Psoas muscle (tissue), 8 donors: ENCODE data around the gene DOCK3. TPM values are rescaled to one million over a fixed set of nuclear protein-coding genes. Genes with fewer than 3 reads are reported as not detected.

Experiments used
- ATAC-seq, 4 donors: fragments of 200-7000 bp; cut with Tn5 transposase; one replicate each; pipeline ENCODE4 v1.9.1; 2020; ENCODE audit warnings: moderate library complexity in 3 of 4, mild to moderate bottlenecking in 2 of 4
- DNase-seq, 2 donors: peaks; one replicate each; pipeline ENCODE4 v3.0.0-alpha.2; 2020
- H3K27ac ChIP-seq: fragments of 200-600 bp; one replicate; pipeline ENCODE4 v1.8.0; 2022
- H3K27me3 ChIP-seq, 3 donors: fragments of 200-600 bp in 1 of 3; one replicate each; pipeline versions ENCODE4 v1.6.1 to v1.8.0; 2013 to 2022; ENCODE audit warnings: low read length in 2 of 3, mild to moderate bottlenecking in 2 of 3, moderate library complexity in 1 of 3; ENCODE audit not compliant: insufficient read depth in 3 of 3
- H3K36me3 ChIP-seq, 2 donors: fragments of 200-600 bp in 1 of 2; one replicate each; pipeline versions ENCODE4 v1.6.1 to v1.8.0; 2013 to 2022; ENCODE audit warnings: low read depth in 1 of 2, mild to moderate bottlenecking in 1 of 2, moderate library complexity in 1 of 2; ENCODE audit not compliant: insufficient read depth in 1 of 2
- H3K4me1 ChIP-seq: fragments of 200-600 bp; one replicate; pipeline ENCODE4 v1.8.0; 2022
- H3K4me3 ChIP-seq: fragments of 200-600 bp; one replicate; pipeline ENCODE4 v1.8.0; 2022; ENCODE audit warnings: mild to moderate bottlenecking
- H3K9me3 ChIP-seq: fragments of 200-600 bp; one replicate; pipeline ENCODE4 v1.8.0; 2022
- WGBS, 3 donors: extraction: QIAGEN DNeasy Blood & Tissue Kit; methylation state at CpG; one replicate each; pipeline versions ENCODE4 v1.1.6 to v1.1.7; 2013; 5-methylcytosine and 5-hydroxymethylcytosine counted together
- intact Hi-C, 2 donors: fragments of 100-400 bp; cut with DNase I; formaldehyde crosslinking; loops; one replicate each; pipeline versions ENCODE4 v1.11.0 to v1.14.2; 2022
- polyA plus RNA-seq, 3 donors: library from polyadenylated mRNA; stranded (reverse); fragments of 200-250 nt; gene quantifications; one replicate each; pipeline ENCODE4 v1.2.3, GENCODE V29; 2013
- total RNA-seq, 4 donors: library from RNA; stranded (reverse); fragmentation: NEBNext Ultra II Directional in 2 of 4; extraction: Animal tissue kit (Norgen Biotek cat#: 25700) in 2 of 4; gene quantifications; one replicate each; pipeline versions ENCODE4 v1.2.1 to v1.2.4, GENCODE V29; 2021 to 2023
- TF ChIP-seq, protein P1 (sequence below): fragments of 200-600 bp; IDR thresholded peaks from one replicate; pipeline ENCODE4 v1.8.0; 2022; ENCODE audit warnings: antibody characterized with exemption
- donor health status: healthy with polysubstance abuse.
- donor health status: DM: no; HTN: no; CAD: no; lungs with moderate emphysema.
- donor health status: Bipolar disorder and iron deficiency.
- donor health status: healthy.
- donor health status: DM: yes; HTN: yes; CAD: no.
- donor health status: DM: no; HTN: no; CAD: no.
- donor health status: DM: no; HTN: no; CAD: no.
- donor health status: DM: yes; HTN: yes; CAD: no.

The DOCK3 gene
- total and polyA plus RNA-seq, 7 donors: 0.01 to 0.91 (median 0.87) TPM

DNA sequence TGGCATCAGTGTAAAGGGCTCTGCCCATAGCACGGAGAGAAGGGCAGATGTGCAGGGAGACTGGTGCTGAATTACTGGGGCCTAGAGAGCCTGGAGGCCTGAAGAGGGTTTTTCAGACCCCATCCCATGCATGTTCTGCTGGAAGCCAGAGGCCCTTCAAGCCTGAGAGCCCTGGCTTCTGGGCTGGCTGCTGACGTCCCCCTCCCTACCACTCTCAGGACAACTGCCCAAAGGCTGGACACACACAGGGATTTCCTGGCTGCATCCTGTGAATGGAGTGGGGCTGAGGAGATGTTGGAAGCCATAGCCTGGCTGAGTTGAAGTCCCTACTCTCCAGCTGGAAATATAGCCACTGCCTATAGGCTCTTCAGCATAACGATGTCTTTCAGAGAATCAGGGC, 16.9 kb upstream of the DOCK3 start:
- 75 to 87% (median 86%) methylated on average over 3 of the region's 3 CpGs for WGBS, 3 donors
- Histone ChIP-seq H3K27ac (no peak overlapping the region), H3K9me3 (no peaks in the 10 kb centered on the region), H3K4me3 (no peak overlapping the region), H3K36me3 (no peaks in the 10 kb centered on the region), H3K4me1 (no peaks in the 10 kb centered on the region), H3K27me3 (no peaks in the 10 kb centered on the region)
- DNase-seq (peak in 1 of 2 donors; percentile 34), ATAC-seq (no peak)
- intact Hi-C loops: loop anchor here in 1 of 2 donors (5.0 kb wide), 1 partner anchor 91 kb away; the partner anchor contains the start of genes C3orf18 and HEMK1
- TF ChIP-seq, protein P1, sequence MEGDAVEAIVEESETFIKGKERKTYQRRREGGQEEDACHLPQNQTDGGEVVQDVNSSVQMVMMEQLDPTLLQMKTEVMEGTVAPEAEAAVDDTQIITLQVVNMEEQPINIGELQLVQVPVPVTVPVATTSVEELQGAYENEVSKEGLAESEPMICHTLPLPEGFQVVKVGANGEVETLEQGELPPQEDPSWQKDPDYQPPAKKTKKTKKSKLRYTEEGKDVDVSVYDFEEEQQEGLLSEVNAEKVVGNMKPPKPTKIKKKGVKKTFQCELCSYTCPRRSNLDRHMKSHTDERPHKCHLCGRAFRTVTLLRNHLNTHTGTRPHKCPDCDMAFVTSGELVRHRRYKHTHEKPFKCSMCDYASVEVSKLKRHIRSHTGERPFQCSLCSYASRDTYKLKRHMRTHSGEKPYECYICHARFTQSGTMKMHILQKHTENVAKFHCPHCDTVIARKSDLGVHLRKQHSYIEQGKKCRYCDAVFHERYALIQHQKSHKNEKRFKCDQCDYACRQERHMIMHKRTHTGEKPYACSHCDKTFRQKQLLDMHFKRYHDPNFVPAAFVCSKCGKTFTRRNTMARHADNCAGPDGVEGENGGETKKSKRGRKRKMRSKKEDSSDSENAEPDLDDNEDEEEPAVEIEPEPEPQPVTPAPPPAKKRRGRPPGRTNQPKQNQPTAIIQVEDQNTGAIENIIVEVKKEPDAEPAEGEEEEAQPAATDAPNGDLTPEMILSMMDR: no peak

GRCh38 chr3:50658416-50658815, 16.3 kb upstream of the DOCK3 start:
- intact Hi-C loops: loop anchor here in 1 of 2 donors (5.0 kb wide), 1 partner anchor 91 kb away; the partner anchor contains the start of genes C3orf18 and HEMK1
- H3K27me3 ChIP-seq: no peaks in the 10 kb centered on the region
- DNase-seq (peak in 1 of 2 donors; percentile 11), ATAC-seq (no peak)
- no peaks in the 10 kb centered on the region for H3K4me1 ChIP-seq
- H3K27ac ChIP-seq: no peak overlapping the region
- 91 to 93% (median 92%) methylated on average over 6 of the region's 6 CpGs for WGBS, 3 donors
- H3K36me3 ChIP-seq: no peaks in the 10 kb centered on the region
- TF ChIP-seq, protein P1: no peak
- no peak overlapping the region for H3K4me3 ChIP-seq
- H3K9me3 ChIP-seq: no peaks in the 10 kb centered on the region

DNA sequence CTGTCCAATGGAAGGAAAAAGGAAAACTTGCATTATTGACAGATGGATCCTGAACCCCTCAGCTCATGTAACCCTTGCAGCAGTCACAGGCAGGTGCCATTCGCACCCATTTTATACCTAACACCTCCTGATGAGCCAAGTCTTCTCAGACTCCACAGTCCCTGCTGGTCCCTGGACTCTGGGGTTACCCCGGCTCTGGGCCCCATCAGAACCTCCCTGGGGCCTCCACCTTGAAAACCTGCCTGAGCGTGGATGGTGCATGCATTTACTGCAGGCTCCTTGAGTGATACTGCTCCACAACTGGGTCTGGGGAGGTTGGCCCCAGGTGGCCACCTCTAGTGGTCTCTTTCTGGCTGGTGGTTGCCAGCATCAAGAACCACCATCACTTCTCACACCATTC, 15.9 kb upstream of the DOCK3 start:
- no peaks in the 10 kb centered on the region for H3K27me3 ChIP-seq
- peak in 1 of 2 donors; percentile 25 for DNase-seq
- no peak overlapping the region for H3K27ac ChIP-seq
- ATAC-seq: no peak
- 68 to 96% (median 89%) methylated on average over 3 of the region's 3 CpGs for WGBS, 3 donors
- no peaks in the 10 kb centered on the region for H3K36me3 ChIP-seq
- intact Hi-C loops: loop anchor here in 1 of 2 donors (5.0 kb wide), 1 partner anchor 92 kb away; the partner anchor contains the start of genes C3orf18 and HEMK1
- H3K4me3 ChIP-seq: no peak overlapping the region
- no peaks in the 10 kb centered on the region for H3K9me3 ChIP-seq
- no peaks in the 10 kb centered on the region for H3K4me1 ChIP-seq
- TF ChIP-seq, protein P1: no peak

DNA sequence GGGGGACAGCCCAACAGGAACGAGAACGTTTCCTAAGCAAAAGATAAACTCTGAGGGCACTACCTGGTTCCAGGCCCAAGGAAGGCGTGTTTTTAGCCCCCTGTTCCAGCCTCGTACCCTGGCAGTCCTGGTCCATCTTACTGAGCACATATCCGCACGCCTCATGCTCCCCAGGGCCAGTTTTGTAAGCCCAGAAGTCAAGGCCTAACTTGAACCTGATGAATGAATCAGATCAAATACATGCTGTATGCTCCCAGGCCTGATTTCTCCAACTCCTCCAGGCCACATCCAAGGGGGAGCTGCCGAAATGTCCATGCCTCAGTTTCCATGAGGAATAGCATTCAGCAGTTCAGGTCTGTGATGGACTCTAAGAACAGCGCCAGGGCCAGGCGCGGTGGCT, 14.3 kb upstream of the DOCK3 start:
- ATAC-seq: no peak
- intact Hi-C loops: no loop called here
- TF ChIP-seq, protein P1: no peak
- Histone ChIP-seq H3K9me3 (no peaks in the 10 kb centered on the region), H3K36me3 (no peaks in the 10 kb centered on the region), H3K4me1 (no peaks in the 10 kb centered on the region), H3K4me3 (no peak overlapping the region), H3K27ac (no peak overlapping the region), H3K27me3 (no peaks in the 10 kb centered on the region)
- 94 to 97% (median 95%) methylated on average over 10 of the region's 10 CpGs for WGBS, 3 donors
- DNase-seq: peak in 1 of 2 donors; percentile 20

- Histone ChIP-seq H3K27ac (no peak overlapping the region), H3K27me3 (no peaks in the 10 kb centered on the region), H3K4me1 (no peaks in the 10 kb centered on the region), H3K36me3 (no peaks in the 10 kb centered on the region), H3K4me3 (no peak overlapping the region), H3K9me3 (no peaks in the 10 kb centered on the region)
- peak in 1 of 2 donors; percentile 38 for DNase-seq
- intact Hi-C loops: no loop called here
- TF ChIP-seq, protein P1: no peak
- 64 to 77% (median 75%) methylated on average over 6 of the region's 6 CpGs for WGBS, 3 donors
- no peak for ATAC-seq
Observed at GRCh38 chr3:50661321-50661837, 13.3 kb upstream of the DOCK3 start.
